ENCODE measurements around the gene ASNSD1.

Gene ASNSD1

DNA sequence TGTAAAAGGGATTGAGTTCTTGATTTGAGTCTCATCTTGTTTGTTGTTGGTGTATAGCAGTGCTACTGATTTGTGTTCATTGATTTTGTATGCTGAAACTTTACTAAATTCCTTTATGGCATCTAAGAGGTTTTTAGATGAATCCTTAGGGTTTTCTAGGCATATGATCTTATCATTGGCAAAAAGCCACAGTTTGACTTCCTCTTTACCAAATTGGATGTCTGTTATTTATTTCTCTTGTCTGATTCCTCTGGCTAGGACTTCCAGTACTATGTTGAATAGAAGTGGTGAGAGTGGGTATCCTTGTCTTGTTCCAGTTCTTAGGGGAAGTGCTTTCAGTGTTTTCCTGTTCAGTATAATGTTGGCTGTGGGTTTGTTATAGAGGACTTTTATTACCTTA lies 18.0 kb downstream of the ASNSD1 start:
- peak; percentile 79; the same call in 1 of the 2 replicates for TF ChIP-seq SPI1 (IDR thresholded peaks at IDR 0.05; ENCODE audit: borderline replicate concordance, low read depth)
- no peak for TF ChIP-seq CTCF (IDR thresholded peaks at IDR 0.05; ENCODE audit: insufficient read depth, low read length)
- no peak for TF ChIP-seq GABPA (IDR thresholded peaks at IDR 0.05; ENCODE audit: low read depth)
- Histone ChIP-seq H3K27me3 (ENCODE audit: insufficient read depth, poor library complexity, severe bottlenecking) (no peaks in the 10 kb centered on the region), H3K4me3 (replicated peaks; ENCODE audit: insufficient read depth, low read length) (no peak overlapping the region), H3K27ac (replicated peaks) (no peak overlapping the region)
- DNase-seq (ENCODE audit: low read depth in 1 of 2, low spot score in 1 of 2), result no peak

- Histone ChIP-seq H3K27me3 (ENCODE audit: insufficient read depth, poor library complexity, severe bottlenecking) (no peaks in the 10 kb centered on the region), H3K4me3 (replicated peaks; ENCODE audit: insufficient read depth, low read length) (no peak overlapping the region), H3K27ac (replicated peaks) (no peak overlapping the region)
- TF ChIP-seq, protein P1, sequence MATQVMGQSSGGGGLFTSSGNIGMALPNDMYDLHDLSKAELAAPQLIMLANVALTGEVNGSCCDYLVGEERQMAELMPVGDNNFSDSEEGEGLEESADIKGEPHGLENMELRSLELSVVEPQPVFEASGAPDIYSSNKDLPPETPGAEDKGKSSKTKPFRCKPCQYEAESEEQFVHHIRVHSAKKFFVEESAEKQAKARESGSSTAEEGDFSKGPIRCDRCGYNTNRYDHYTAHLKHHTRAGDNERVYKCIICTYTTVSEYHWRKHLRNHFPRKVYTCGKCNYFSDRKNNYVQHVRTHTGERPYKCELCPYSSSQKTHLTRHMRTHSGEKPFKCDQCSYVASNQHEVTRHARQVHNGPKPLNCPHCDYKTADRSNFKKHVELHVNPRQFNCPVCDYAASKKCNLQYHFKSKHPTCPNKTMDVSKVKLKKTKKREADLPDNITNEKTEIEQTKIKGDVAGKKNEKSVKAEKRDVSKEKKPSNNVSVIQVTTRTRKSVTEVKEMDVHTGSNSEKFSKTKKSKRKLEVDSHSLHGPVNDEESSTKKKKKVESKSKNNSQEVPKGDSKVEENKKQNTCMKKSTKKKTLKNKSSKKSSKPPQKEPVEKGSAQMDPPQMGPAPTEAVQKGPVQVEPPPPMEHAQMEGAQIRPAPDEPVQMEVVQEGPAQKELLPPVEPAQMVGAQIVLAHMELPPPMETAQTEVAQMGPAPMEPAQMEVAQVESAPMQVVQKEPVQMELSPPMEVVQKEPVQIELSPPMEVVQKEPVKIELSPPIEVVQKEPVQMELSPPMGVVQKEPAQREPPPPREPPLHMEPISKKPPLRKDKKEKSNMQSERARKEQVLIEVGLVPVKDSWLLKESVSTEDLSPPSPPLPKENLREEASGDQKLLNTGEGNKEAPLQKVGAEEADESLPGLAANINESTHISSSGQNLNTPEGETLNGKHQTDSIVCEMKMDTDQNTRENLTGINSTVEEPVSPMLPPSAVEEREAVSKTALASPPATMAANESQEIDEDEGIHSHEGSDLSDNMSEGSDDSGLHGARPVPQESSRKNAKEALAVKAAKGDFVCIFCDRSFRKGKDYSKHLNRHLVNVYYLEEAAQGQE (IDR thresholded peaks at IDR 0.05; ENCODE audit: insufficient replicate concordance, low read depth), result no peak
- TF ChIP-seq CTCF (IDR thresholded peaks at IDR 0.05; ENCODE audit: insufficient read depth, low read length), result no peak
- no peak for TF ChIP-seq GABPA (IDR thresholded peaks at IDR 0.05; ENCODE audit: low read depth)
- no peak for TF ChIP-seq SPI1 (IDR thresholded peaks at IDR 0.05; ENCODE audit: borderline replicate concordance, low read depth)
- TF ChIP-seq POLR2AphosphoS5 (IDR thresholded peaks at IDR 0.05; ENCODE audit: low read depth), result no peak
- no peak for DNase-seq (ENCODE audit: low read depth in 1 of 2, low spot score in 1 of 2)
Observed at GRCh38 chr2:189681203-189681602, 19.9 kb downstream of the ASNSD1 start.

- TF ChIP-seq CTCF (IDR thresholded peaks at IDR 0.05; ENCODE audit: insufficient read depth, low read length) (no peak), SPI1 (IDR thresholded peaks at IDR 0.05; ENCODE audit: borderline replicate concordance, low read depth) (no peak), POLR2AphosphoS5 (IDR thresholded peaks at IDR 0.05; ENCODE audit: low read depth) (no peak), GABPA (IDR thresholded peaks at IDR 0.05; ENCODE audit: low read depth) (no peak)
- TF ChIP-seq, protein P1 (IDR thresholded peaks at IDR 0.05; ENCODE audit: insufficient replicate concordance, low read depth), result no peak
- Histone ChIP-seq H3K27me3 (ENCODE audit: insufficient read depth, poor library complexity, severe bottlenecking) (no peaks in the 10 kb centered on the region), H3K27ac (replicated peaks) (no peak overlapping the region), H3K4me3 (replicated peaks; ENCODE audit: insufficient read depth, low read length) (no peak overlapping the region)
- DNase-seq (ENCODE audit: low read depth in 1 of 2, low spot score in 1 of 2), result no peak
Observed at GRCh38 chr2:189681903-189682302, 20.6 kb downstream of the ASNSD1 start.

DNA sequence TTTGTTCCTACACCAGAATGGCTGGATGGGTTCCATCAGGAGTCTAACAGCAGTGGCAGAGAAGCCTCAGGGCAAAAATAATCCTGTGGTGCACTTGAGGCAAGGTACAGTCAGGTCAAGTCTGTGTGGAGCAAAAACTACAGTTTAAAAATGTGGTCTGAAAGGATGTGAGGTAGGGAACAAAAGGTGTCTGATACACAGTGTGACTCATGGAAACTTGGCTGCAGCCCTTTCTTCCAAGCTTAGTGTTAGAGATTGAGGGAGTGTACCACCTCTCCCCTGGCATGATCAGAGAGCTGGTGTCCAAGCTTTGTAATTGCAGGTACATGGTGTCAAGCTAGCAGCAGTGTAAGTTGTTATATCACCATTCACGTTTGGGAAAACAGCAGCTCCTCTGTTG lies 22.1 kb downstream of the ASNSD1 start:
- no peak for TF ChIP-seq POLR2AphosphoS5 (IDR thresholded peaks at IDR 0.05; ENCODE audit: low read depth)
- TF ChIP-seq CTCF (IDR thresholded peaks at IDR 0.05; ENCODE audit: insufficient read depth, low read length), result no peak
- TF ChIP-seq, protein P1 (IDR thresholded peaks at IDR 0.05; ENCODE audit: insufficient replicate concordance, low read depth), result no peak
- no peak for TF ChIP-seq SPI1 (IDR thresholded peaks at IDR 0.05; ENCODE audit: borderline replicate concordance, low read depth)
- no peak for TF ChIP-seq GABPA (IDR thresholded peaks at IDR 0.05; ENCODE audit: low read depth)
- no peak overlapping the region for H3K27ac ChIP-seq (replicated peaks)
- H3K27me3 ChIP-seq (ENCODE audit: insufficient read depth, poor library complexity, severe bottlenecking), result no peaks in the 10 kb centered on the region
- DNase-seq (ENCODE audit: low read depth in 1 of 2, low spot score in 1 of 2), result no peak
- no peak overlapping the region for H3K4me3 ChIP-seq (replicated peaks; ENCODE audit: insufficient read depth, low read length)
